Neural progenitor cell (in vitro differentiated cells): ENCODE measurements around the gene RNU1-1.
"Not testable (repeated sequence)": the region's sequence is repeated elsewhere in the genome, so short reads cannot be mapped to it uniquely, and the experiment has no call there.

Source experiments
- EZH2 ChIP-seq: fragments of 200-600 bp; sonication (generic); IDR thresholded peaks from 2 replicates; pipeline ENCODE4 v1.6.1; 2017; ENCODE audit warnings: antibody characterized with exemption, mild to moderate bottlenecking, moderate library complexity
- EZH2phosphoT487 ChIP-seq: fragments of 200-600 bp; sonication (generic); IDR thresholded peaks from 2 replicates; pipeline ENCODE4 v1.6.1; 2017; ENCODE audit warnings: antibody characterized with exemption
- TF ChIP-seq, protein P1 (sequence below): fragments of 200-600 bp; sonication (generic); IDR thresholded peaks from 2 replicates; pipeline ENCODE4 v1.5.1; 2017; ENCODE audit warnings: antibody characterized with exemption, mild to moderate bottlenecking

DNA sequence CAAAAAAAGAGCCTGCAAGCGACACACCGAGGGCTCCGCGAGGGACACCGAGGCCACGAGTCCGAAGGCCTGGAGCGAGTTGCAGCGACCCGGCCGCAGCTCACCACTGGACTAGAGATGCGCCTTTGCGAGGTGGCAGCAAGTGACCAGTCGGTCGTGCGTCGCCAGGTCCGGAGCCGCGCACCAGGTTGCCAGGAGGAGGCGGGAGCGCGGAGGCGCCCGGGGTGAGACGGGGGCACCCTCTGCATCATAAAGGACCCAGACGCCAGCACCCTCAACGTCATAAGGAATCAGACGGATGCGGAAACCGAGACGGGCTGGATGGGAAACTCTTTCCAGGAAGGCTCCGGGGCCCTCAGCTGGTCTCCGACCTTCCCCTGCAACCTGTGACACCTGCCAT is 21.4 kb upstream of the RNU1-1 start:
- TF ChIP-seq, protein P1, sequence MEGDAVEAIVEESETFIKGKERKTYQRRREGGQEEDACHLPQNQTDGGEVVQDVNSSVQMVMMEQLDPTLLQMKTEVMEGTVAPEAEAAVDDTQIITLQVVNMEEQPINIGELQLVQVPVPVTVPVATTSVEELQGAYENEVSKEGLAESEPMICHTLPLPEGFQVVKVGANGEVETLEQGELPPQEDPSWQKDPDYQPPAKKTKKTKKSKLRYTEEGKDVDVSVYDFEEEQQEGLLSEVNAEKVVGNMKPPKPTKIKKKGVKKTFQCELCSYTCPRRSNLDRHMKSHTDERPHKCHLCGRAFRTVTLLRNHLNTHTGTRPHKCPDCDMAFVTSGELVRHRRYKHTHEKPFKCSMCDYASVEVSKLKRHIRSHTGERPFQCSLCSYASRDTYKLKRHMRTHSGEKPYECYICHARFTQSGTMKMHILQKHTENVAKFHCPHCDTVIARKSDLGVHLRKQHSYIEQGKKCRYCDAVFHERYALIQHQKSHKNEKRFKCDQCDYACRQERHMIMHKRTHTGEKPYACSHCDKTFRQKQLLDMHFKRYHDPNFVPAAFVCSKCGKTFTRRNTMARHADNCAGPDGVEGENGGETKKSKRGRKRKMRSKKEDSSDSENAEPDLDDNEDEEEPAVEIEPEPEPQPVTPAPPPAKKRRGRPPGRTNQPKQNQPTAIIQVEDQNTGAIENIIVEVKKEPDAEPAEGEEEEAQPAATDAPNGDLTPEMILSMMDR = not testable (repeated sequence)
- TF ChIP-seq EZH2, EZH2phosphoT487: not testable (repeated sequence)
